Nephron progenitor cell (in vitro differentiated cells): Measurements from ENCODE around the gene PRRC2B.
A peak's percentile ranks its signal among the peaks of the same experiment; 100 is the strongest.

ENCODE experiments used
- DNase-seq: peaks from one replicate; pipeline ENCODE4 v3.0.0; 2021
- H3K27ac Mint-ChIP-seq: 2 replicates; pipeline ENCODE4 v1.8.0; 2021; ENCODE audit warnings: mild to moderate bottlenecking, moderate library complexity, mixed read lengths
- H3K27me3 Mint-ChIP-seq: 2 replicates; pipeline ENCODE4 v1.8.0; 2021; ENCODE audit warnings: mild to moderate bottlenecking, low read depth, mixed read lengths; ENCODE audit not compliant: poor library complexity
- H3K36me3 Mint-ChIP-seq: 2 replicates; pipeline ENCODE4 v1.8.0; 2021; ENCODE audit warnings: low read depth, mixed read lengths
- H3K4me1 Mint-ChIP-seq: 2 replicates; pipeline ENCODE4 v1.8.0; 2021; ENCODE audit warnings: mixed read lengths
- H3K4me3 Mint-ChIP-seq: 2 replicates; pipeline ENCODE4 v1.8.0; 2021; ENCODE audit warnings: mild to moderate bottlenecking, moderate library complexity, mixed read lengths
- H3K9me3 Mint-ChIP-seq: 2 replicates; pipeline ENCODE4 v1.8.0; 2021; ENCODE audit warnings: mild to moderate bottlenecking, moderate library complexity, mixed read lengths
- CTCF ChIP-seq: fragments of 200-600 bp; sonication (generic); IDR thresholded peaks from 2 replicates; pipeline ENCODE4 v1.5.0; 2021; ENCODE audit warnings: antibody characterized with exemption

The PRRC2B gene

GRCh38 chr9:131520503-131520902, 126.6 kb downstream of the PRRC2B start:
- no peak overlapping the region for H3K27ac Mint-ChIP-seq
- H3K4me1 Mint-ChIP-seq = no peaks in the 10 kb centered on the region
- no peak overlapping the region for H3K4me3 Mint-ChIP-seq
- H3K9me3 Mint-ChIP-seq = no peaks in the 10 kb centered on the region
- no peak for TF ChIP-seq CTCF
- no peak for DNase-seq
- peaks cover 36% of the 10 kb centered on the region for H3K36me3 Mint-ChIP-seq
- no peaks in the 10 kb centered on the region for H3K27me3 Mint-ChIP-seq

- H3K27ac Mint-ChIP-seq = peak overlapping the region; percentile 83
- TF ChIP-seq CTCF = no peak
- peaks cover 37% of the 10 kb centered on the region for H3K36me3 Mint-ChIP-seq
- DNase-seq = no peak
- H3K9me3 Mint-ChIP-seq = no peaks in the 10 kb centered on the region
- no peaks in the 10 kb centered on the region for H3K27me3 Mint-ChIP-seq
- no peaks in the 10 kb centered on the region for H3K4me1 Mint-ChIP-seq
- H3K4me3 Mint-ChIP-seq = no peak overlapping the region
These were observed 127.3 kb downstream of the PRRC2B start for GRCh38 chr9:131521203-131521602.

- no peaks in the 10 kb centered on the region for H3K9me3 Mint-ChIP-seq
- no peaks in the 10 kb centered on the region for H3K27me3 Mint-ChIP-seq
- TF ChIP-seq CTCF = no peak
- H3K4me1 Mint-ChIP-seq = no peaks in the 10 kb centered on the region
- DNase-seq = no peak
- H3K36me3 Mint-ChIP-seq = peaks cover 43% of the 10 kb centered on the region
- no peak overlapping the region for H3K27ac Mint-ChIP-seq
- H3K4me3 Mint-ChIP-seq = no peak overlapping the region
These were observed 127.9 kb downstream of the PRRC2B start for GRCh38 chr9:131521822-131522221.

GRCh38 chr9:131522257-131523085, 128.6 kb downstream of the PRRC2B start:
- no peak for DNase-seq
- H3K27me3 Mint-ChIP-seq = no peaks in the 10 kb centered on the region
- no peak overlapping the region for H3K4me3 Mint-ChIP-seq
- H3K4me1 Mint-ChIP-seq = no peaks in the 10 kb centered on the region
- no peak for TF ChIP-seq CTCF
- peak overlapping the region; percentile 85 for H3K27ac Mint-ChIP-seq
- no peaks in the 10 kb centered on the region for H3K9me3 Mint-ChIP-seq
- peaks cover 43% of the 10 kb centered on the region for H3K36me3 Mint-ChIP-seq

- TF ChIP-seq CTCF = no peak
- Mint-ChIP-seq H3K27me3 (no peaks in the 10 kb centered on the region), H3K4me3 (no peak overlapping the region), H3K9me3 (no peaks in the 10 kb centered on the region), H3K4me1 (no peaks in the 10 kb centered on the region), H3K36me3 (peaks cover 39% of the 10 kb centered on the region), H3K27ac (peak overlapping the region; percentile 85)
- no peak for DNase-seq
These were observed 129.2 kb downstream of the PRRC2B start for GRCh38 chr9:131523086-131523388.
